Aorta (tissue), 5 donors: ENCODE results near the gene C14orf132. TPM values are rescaled to one million over a fixed set of nuclear protein-coding genes. Genes with fewer than 3 reads are reported as not detected.
A peak's percentile ranks its signal among the peaks of the same experiment; 100 is the strongest.
"Not testable (repeated sequence)": the region's sequence is repeated elsewhere in the genome, so short reads cannot be mapped to it uniquely, and the experiment has no call there.

ENCODE experiments used
- ATAC-seq: fragments of 200-7000 bp; cut with Tn5 transposase; one replicate; pipeline ENCODE4 v1.9.1; 2022; ENCODE audit warnings: moderate library complexity; ENCODE audit not compliant: low FRiP score
- DNase-seq, 2 donors: peaks; one replicate each; pipeline ENCODE4 v3.0.0-alpha.2; 2020
- H3K27ac ChIP-seq, 2 donors: one replicate each; pipeline ENCODE4 v1.5.1; 2013; ENCODE audit warnings: low read length in 2 of 2, mild to moderate bottlenecking in 2 of 2, moderate library complexity in 2 of 2, control low read depth in 1 of 2, inconsistent platforms in 1 of 2, low read depth in 1 of 2
- H3K27me3 ChIP-seq, 2 donors: one replicate each; pipeline ENCODE4 v1.6.1; 2013; ENCODE audit warnings: control low read depth in 1 of 2, low read length in 1 of 2, mild to moderate bottlenecking in 1 of 2, moderate library complexity in 1 of 2; ENCODE audit not compliant: insufficient read depth in 2 of 2, control insufficient read depth in 1 of 2
- H3K36me3 ChIP-seq, 2 donors: one replicate each; pipeline ENCODE4 v1.6.1; 2013; ENCODE audit warnings: control low read depth in 1 of 2, low read length in 1 of 2, mild to moderate bottlenecking in 1 of 2; ENCODE audit not compliant: insufficient read depth in 2 of 2, control insufficient read depth in 1 of 2
- H3K4me1 ChIP-seq, 2 donors: one replicate each; pipeline ENCODE4 v1.6.1; 2013; ENCODE audit warnings: low read length in 2 of 2, control low read depth in 1 of 2, mild to moderate bottlenecking in 1 of 2, moderate library complexity in 1 of 2; ENCODE audit not compliant: insufficient read depth in 2 of 2, control insufficient read depth in 1 of 2
- H3K4me3 ChIP-seq, 2 donors: one replicate each; pipeline ENCODE4 v1.5.1; 2013; ENCODE audit warnings: low read length in 2 of 2, control low read depth in 1 of 2, mild to moderate bottlenecking in 1 of 2
- H3K9me3 ChIP-seq: one replicate; pipeline ENCODE4 v1.6.1; 2013; ENCODE audit warnings: mild to moderate bottlenecking, low read length; ENCODE audit not compliant: control insufficient read depth
- WGBS, 2 donors: extraction: QIAGEN DNeasy Blood & Tissue Kit; methylation state at CpG; one replicate each; pipeline ENCODE4 v1.1.7; 2013; 5-methylcytosine and 5-hydroxymethylcytosine counted together
- intact Hi-C, 2 donors: fragments of 100-400 bp; cut with DNase I; formaldehyde crosslinking; loops; one replicate each; pipeline versions ENCODE4 v1.14.2 to v1.15.0; 2022
- polyA plus RNA-seq, 2 donors: library from polyadenylated mRNA; stranded (reverse); fragments of 200-250 nt; gene quantifications; one replicate each; pipeline ENCODE4 v1.2.3, GENCODE V29; 2013
- total RNA-seq, 2 donors: library from RNA; stranded (reverse); fragmentation: NEBNext Ultra II Directional; extraction: Animal tissue kit (Norgen Biotek cat#: 25700); gene quantifications; one replicate each; pipeline ENCODE4 v1.2.1, GENCODE V29; 2021
- donor health status: healthy with polysubstance abuse.
- donor health status: Bipolar disorder and iron deficiency.
- donor health status: DM: no; HTN: no; CAD: no.
- donor health status: DM: no; HTN: no; CAD: no.
- donor health status: DM: yes; HTN: yes; CAD: no.

The C14orf132 gene
- total and polyA plus RNA-seq, 4 donors, result 10.8 to 39.1 (median 26.2) TPM

- 96% methylated on average over 10 of the region's 10 CpGs for WGBS, 2 donors
- DNase-seq, result peak in 1 of 2 donors; percentile 53
- no peaks in the 10 kb centered on the region for H3K27me3 ChIP-seq
Measured at GRCh38 chr14:96072076-96072475, 32.9 kb downstream of the C14orf132 start.

GRCh38 chr14:96072746-96073145 is 33.6 kb downstream of the C14orf132 start:
- DNase-seq (no peak), ATAC-seq (no peak)
- intact Hi-C loops, result no loop called here
- no peak overlapping the region for H3K4me3 ChIP-seq
- H3K36me3 ChIP-seq, result no peaks in the 10 kb centered on the region
- no peaks in the 10 kb centered on the region for H3K4me1 ChIP-seq
- H3K9me3 ChIP-seq, result no peaks in the 10 kb centered on the region
- 88 to 97% methylated on average over 6 of the region's 6 CpGs for WGBS, 2 donors
- H3K27ac ChIP-seq, result no peak overlapping the region
- H3K27me3 ChIP-seq, result no peaks in the 10 kb centered on the region

More at GRCh38 chr14:96072076-96072475, 32.9 kb downstream of the C14orf132 start:
- Histone ChIP-seq H3K4me1 (no peaks in the 10 kb centered on the region), H3K27ac (no peak overlapping the region), H3K4me3 (no peak overlapping the region), H3K36me3 (no peaks in the 10 kb centered on the region), H3K9me3 (no peaks in the 10 kb centered on the region)
- no peak for ATAC-seq
- intact Hi-C loops, result no loop called here

GRCh38 chr14:96073260-96074039 is 34.3 kb downstream of the C14orf132 start:
- H3K4me1 ChIP-seq, H3K4me3 ChIP-seq, H3K36me3 ChIP-seq, H3K27ac ChIP-seq, H3K9me3 ChIP-seq, H3K27me3 ChIP-seq, intact Hi-C loops, DNase-seq, ATAC-seq: not testable (repeated sequence)
- WGBS, 2 donors, result 86 to 97% methylated on average over 4 of the region's 4 CpGs

- WGBS, 2 donors, result 25 to 43% methylated on average over 11 of the region's 11 CpGs
- Histone ChIP-seq H3K27ac (no peak overlapping the region), H3K27me3 (no peaks in the 10 kb centered on the region), H3K36me3 (no peaks in the 10 kb centered on the region), H3K4me1 (no peaks in the 10 kb centered on the region), H3K4me3 (no peak overlapping the region), H3K9me3 (no peaks in the 10 kb centered on the region)
- intact Hi-C loops, result no loop called here
- no peak for ATAC-seq
- peak in 1 of 2 donors; percentile 61 for DNase-seq
Measured at GRCh38 chr14:96077983-96078624, 38.9 kb downstream of the C14orf132 start.

GRCh38 chr14:96078625-96079016 is 39.5 kb downstream of the C14orf132 start:
- H3K4me1 ChIP-seq, result no peaks in the 10 kb centered on the region
- DNase-seq (peak in 1 of 2 donors; percentile 48), ATAC-seq (no peak)
- 67 to 84% methylated on average over 6 of the region's 6 CpGs for WGBS, 2 donors
- no peaks in the 10 kb centered on the region for H3K9me3 ChIP-seq
- no peak overlapping the region for H3K27ac ChIP-seq
- no peaks in the 10 kb centered on the region for H3K27me3 ChIP-seq
- no peaks in the 10 kb centered on the region for H3K36me3 ChIP-seq
- no peak overlapping the region for H3K4me3 ChIP-seq
- intact Hi-C loops, result no loop called here

GRCh38 chr14:96079066-96079465 is 39.9 kb downstream of the C14orf132 start:
- WGBS, 2 donors, result 89 to 91% methylated on average over 8 of the region's 8 CpGs
- DNase-seq, result peak in 1 of 2 donors; percentile 12
- intact Hi-C loops, result no loop called here

GRCh38 chr14:96080571-96080970 is 41.4 kb downstream of the C14orf132 start:
- DNase-seq, result peak in 1 of 2 donors; percentile 32
- Histone ChIP-seq H3K27me3 (no peaks in the 10 kb centered on the region), H3K4me1 (no peaks in the 10 kb centered on the region), H3K9me3 (no peaks in the 10 kb centered on the region), H3K36me3 (no peaks in the 10 kb centered on the region), H3K4me3 (no peak overlapping the region), H3K27ac (no peak overlapping the region)
- ATAC-seq, result no peak
- WGBS, 2 donors, result 87 to 92% methylated on average over 10 of the region's 10 CpGs
- intact Hi-C loops, result no loop called here

More at GRCh38 chr14:96079066-96079465, 39.9 kb downstream of the C14orf132 start:
- Histone ChIP-seq H3K27me3 (no peaks in the 10 kb centered on the region), H3K4me1 (no peaks in the 10 kb centered on the region), H3K36me3 (no peaks in the 10 kb centered on the region), H3K27ac (no peak overlapping the region), H3K9me3 (no peaks in the 10 kb centered on the region), H3K4me3 (no peak overlapping the region)
- no peak for ATAC-seq

GRCh38 chr14:96081224-96081623 is 42.1 kb downstream of the C14orf132 start:
- no peaks in the 10 kb centered on the region for H3K27me3 ChIP-seq
- H3K4me1 ChIP-seq, result no peaks in the 10 kb centered on the region
- no peaks in the 10 kb centered on the region for H3K9me3 ChIP-seq
- WGBS, 2 donors, result 88 to 93% methylated on average over 6 of the region's 6 CpGs
- no peaks in the 10 kb centered on the region for H3K36me3 ChIP-seq
- no peak overlapping the region for H3K27ac ChIP-seq
- ATAC-seq (no peak), DNase-seq (no peak)
- no peak overlapping the region for H3K4me3 ChIP-seq
- intact Hi-C loops, result no loop called here
